ENCODE data around the gene RHOH.

DNA sequence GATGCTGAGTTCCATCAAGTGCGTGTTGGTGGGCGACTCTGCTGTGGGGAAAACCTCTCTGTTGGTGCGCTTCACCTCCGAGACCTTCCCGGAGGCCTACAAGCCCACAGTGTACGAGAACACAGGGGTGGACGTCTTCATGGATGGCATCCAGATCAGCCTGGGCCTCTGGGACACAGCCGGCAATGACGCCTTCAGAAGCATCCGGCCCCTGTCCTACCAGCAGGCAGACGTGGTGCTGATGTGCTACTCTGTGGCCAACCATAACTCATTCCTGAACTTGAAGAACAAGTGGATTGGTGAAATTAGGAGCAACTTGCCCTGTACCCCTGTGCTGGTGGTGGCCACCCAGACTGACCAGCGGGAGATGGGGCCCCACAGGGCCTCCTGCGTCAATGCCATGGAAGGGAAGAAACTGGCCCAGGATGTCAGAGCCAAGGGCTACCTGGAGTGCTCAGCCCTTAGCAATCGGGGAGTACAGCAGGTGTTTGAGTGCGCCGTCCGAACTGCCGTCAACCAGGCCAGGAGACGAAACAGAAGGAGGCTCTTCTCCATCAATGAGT is 46.6 kb downstream of the RHOH start:
- TF ChIP-seq, protein P1, sequence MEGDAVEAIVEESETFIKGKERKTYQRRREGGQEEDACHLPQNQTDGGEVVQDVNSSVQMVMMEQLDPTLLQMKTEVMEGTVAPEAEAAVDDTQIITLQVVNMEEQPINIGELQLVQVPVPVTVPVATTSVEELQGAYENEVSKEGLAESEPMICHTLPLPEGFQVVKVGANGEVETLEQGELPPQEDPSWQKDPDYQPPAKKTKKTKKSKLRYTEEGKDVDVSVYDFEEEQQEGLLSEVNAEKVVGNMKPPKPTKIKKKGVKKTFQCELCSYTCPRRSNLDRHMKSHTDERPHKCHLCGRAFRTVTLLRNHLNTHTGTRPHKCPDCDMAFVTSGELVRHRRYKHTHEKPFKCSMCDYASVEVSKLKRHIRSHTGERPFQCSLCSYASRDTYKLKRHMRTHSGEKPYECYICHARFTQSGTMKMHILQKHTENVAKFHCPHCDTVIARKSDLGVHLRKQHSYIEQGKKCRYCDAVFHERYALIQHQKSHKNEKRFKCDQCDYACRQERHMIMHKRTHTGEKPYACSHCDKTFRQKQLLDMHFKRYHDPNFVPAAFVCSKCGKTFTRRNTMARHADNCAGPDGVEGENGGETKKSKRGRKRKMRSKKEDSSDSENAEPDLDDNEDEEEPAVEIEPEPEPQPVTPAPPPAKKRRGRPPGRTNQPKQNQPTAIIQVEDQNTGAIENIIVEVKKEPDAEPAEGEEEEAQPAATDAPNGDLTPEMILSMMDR (IDR thresholded peaks at IDR 0.05): no peak
- no peak for TF ChIP-seq POLR2A (IDR thresholded peaks at IDR 0.05)
